GM19099 (cell line): ENCODE results near the gene ANKRD13A.

ENCODE experiments used
- POLR2A ChIP-seq: IDR thresholded peaks from 3 replicates; pipeline ENCODE4 v1.6.1; 2011; ENCODE audit warnings: low read depth; ENCODE audit not compliant: insufficient read length; ENCODE audit errors: extremely low read depth

ANKRD13A gene

DNA sequence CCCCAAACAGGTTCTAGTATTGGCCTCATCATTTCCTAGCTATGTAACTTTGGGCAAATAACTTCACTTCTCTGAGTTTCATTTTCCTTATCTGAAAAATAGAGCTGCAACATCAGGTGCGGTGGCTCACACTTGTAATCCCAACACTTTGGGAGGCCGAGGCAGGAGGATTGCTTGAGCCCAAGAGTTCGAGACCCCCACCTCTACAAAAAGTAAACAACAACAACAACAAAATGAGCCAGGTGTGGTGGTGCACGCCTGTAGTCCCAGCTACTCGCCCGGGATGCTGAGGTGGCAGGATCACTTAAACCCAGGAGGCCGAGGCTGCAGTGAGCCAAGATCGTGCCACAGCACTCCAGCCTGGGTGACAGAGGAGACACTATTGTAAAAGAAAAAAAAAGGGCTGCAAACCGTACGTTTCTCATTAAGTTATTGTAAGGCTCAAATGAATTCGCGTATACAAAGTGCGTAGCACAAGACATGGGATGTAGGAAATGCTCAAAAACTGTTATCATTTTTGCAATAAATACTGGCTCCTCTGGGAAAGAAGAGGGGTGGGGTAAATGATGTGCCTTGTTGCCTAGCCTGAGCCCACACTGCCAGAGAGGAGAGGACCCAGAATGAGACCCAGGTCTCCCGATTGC is 48.2 kb downstream of the ANKRD13A start:
- no peak for TF ChIP-seq POLR2A

DNA sequence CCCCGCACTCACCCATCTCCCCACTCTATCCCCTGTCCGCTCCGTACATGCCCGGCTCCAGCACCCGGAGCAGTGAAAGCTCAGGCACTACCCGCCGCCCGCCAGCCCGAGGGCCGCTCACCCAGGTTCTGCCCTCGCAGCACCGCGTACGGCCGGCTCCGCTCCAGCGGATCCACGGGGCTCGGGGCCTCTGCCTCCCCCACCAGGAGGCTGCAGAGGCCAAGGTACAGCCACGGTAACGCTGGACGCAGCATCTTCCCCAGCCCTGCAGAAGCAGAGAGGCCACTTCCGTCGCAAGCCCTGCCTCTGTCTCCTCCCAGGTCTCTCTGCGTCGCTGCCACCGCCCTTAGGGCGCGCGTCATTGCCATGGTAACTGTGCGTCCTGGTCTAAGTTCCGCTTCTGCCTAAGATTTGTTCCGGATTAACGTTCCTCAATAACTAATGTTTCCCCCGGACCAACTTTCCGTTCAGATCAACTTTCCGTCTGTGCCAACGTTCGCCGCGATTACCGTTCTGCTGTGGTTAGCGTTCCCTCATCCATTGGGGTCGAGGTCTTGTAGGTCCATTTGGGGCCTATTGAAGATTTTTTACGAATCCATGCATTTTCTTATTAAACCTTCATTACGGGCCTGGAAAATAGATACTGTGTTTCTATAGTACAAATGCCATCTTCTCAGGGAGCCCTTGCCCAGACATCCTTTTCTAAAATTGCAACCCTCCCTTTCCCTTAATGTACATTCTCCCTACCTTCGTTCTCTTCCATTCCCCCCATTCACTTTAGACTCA is 49.2 kb downstream of the ANKRD13A start, which contains the start of gene C12orf76:
Gene C12orf76, minus strand, starts transcription at position 281 of the 786 bp plus-strand sequence. Its CDS starts 27 bp downstream, at position 254.
- peak; percentile 82 for TF ChIP-seq POLR2A

DNA sequence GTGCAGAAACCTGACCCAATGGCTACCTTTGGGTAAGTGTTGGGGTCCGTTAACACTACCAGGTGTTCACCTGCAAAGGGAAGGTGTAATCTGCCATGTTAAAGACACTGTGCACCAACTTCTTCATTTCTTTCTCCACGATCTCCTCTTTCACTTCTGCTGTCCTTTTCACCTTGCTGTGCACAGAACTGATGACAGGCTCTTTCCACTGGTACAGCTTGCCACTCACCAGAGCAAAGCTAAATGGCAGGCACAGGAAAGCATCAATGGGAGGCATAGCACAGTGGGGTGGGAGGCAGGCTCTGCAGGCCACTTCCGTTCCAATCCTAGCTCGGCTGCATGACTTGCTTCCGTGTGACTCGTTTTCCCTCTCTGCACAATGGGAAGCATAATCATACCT is 51.7 kb downstream of the ANKRD13A start:
- no peak for TF ChIP-seq POLR2A

DNA sequence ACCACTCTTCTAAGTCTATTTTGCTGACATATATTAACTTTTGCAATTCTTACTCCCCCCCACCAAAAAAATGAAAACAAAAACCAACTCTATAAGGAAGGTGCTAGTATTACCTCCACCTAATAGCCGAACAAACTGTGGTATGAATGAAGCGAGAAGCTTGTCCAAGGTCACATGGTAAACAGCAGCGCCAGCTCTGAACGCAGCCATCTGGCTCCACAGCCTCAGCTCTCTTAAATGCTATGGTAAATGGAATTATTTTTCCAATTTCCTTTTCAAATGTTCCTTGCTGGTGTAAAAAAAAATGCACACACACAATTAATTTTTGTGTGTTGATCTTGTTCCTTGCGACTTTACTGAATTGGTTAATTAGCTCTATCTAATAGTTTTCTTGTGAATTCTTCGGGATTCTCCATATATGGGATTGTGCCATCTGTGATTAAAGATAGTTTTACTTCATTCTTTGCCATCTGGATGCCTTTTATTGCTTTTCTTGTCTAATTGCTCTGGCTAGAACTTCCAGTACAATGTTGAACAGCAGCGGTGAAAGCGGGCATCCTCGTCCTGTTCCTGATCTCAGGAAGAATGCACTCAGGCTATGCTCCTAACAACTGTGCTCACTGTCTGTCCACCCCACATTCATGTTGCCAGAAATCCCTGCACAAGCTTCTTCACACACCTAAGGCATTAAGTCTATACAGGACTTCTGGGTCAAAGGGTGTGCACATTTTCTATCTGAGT is 59.8 kb downstream of the ANKRD13A start:
- TF ChIP-seq POLR2A: no peak

DNA sequence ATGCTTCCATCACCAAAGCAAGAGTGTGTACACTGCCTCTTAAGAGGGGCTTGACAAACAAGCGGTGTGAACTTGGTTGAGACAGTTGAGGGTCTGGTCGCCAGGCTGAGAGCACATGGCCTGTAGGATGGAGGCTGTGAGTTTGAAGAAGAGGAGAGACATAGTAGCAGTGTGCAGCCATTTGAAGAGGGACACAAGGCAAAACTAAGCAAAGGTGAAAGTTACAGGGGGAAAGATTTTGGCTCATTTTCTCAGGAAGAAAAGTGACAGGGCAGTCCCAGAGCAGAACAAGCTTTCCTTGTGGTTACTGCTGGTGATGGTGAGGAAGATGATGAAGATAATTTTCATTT is 60.4 kb downstream of the ANKRD13A start:
- TF ChIP-seq POLR2A: no peak

DNA sequence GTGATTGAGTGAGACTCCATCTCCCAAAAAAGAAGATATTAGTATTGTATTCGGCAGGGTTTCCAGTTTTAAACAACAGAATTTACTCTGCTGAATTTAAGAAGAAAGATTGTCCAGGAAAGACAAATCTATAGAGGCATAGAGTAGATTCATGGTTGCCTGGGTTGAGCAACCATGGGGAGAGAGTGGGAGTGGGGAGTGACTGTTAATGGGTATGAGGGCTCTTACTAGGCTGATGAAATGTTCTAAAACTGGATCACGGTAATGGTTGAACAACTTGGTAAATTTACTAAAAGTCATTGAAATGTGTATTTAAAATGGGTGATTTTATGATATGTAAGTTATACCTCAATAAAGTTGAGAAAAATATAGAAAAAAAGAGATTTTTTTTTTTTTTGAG is 63.0 kb downstream of the ANKRD13A start:
- TF ChIP-seq POLR2A: no peak

DNA sequence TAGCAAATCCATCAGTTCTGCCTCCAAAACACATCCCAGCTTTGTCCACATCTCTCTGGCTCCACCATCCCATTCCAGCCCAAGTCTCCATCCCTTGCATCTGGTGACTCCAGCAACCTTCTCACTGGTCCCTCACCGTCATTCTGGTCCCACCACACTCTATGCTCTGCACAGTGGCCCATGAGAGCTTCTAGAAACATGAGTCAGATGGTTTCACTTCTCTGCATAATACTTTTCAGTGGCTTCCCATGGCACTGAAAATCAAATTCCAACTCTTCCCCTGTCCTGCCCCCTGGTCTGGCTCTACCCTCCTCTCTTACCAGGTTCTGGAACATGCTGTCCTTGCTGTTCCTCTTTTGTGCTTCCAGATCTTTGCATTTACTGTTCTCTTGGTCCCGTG is 66.3 kb downstream of the ANKRD13A start:
- no peak for TF ChIP-seq POLR2A

DNA sequence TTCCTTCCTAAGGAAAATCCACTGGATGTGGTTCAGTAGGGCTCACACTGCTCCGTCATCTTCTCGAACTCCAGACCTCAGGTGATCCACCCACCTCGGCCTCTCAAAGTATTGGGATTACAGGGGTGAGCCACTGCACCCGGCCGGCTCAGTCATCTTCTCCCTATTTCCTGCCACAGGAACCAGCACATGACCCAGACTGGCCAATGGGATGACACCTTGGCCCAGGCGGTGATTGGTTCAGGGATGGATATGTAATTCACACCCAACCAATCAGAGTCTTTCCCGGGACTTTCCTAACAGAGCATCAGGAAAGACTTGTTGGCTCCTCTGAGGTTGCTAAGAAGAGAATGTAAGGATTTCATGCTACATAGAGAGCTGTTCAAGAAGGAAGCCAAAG is 68.3 kb downstream of the ANKRD13A start:
- no peak for TF ChIP-seq POLR2A

DNA sequence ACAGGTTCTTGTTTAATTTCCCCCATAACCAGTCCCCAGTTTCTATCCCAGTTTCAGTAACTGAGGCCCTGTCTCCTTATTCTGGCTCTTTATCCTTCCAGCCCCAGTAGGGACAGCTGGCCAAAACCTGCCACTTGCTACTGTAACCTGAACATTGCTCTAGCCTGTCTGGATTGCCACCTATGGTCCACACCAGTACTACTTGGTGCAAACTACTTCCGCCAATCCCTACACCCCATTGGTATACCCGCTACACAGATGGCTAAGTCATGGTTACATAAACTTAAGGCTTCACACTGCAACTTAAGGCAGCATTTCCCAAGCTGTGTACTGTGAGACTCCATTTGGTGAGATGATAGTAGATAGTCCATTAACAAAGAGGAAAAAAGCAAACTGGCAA is 69.4 kb downstream of the ANKRD13A start:
- no peak for TF ChIP-seq POLR2A

DNA sequence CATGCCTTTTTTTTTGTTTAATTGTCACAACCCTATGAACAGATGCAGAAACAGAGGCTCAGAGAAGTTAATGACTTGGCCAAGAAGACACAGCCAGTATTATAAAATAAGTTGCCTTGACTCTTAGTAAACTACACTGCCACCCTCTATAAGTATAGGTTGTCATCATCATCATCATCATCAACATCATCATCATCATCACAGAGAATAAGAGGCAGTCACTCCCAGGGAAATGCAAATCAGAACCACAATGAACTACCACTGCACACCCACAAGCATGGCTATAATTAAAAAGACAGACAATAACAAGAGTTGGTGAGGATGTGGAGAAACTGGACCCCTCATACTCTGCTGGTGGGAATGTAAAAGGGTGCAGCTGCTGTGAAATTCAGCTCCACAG is 72.3 kb downstream of the ANKRD13A start:
- TF ChIP-seq POLR2A: no peak

DNA sequence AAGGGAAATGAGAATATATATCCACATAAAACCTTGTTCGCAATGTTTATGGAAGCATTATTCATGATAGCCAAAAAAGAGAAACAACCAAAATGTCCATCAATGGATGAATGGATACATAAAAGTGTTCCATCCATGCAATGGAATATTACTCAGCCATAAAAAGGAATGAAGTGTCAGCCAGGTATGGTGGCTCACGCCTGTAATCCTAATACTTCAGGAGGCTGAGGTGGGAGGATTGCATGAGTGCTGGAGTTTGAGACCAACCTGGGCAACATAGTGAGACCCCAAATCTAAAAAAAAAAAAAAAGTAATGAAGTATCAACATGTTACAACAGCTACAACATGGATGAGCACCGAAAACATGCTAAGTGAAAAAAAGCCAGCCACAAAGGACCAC is 72.7 kb downstream of the ANKRD13A start:
- no peak for TF ChIP-seq POLR2A

DNA sequence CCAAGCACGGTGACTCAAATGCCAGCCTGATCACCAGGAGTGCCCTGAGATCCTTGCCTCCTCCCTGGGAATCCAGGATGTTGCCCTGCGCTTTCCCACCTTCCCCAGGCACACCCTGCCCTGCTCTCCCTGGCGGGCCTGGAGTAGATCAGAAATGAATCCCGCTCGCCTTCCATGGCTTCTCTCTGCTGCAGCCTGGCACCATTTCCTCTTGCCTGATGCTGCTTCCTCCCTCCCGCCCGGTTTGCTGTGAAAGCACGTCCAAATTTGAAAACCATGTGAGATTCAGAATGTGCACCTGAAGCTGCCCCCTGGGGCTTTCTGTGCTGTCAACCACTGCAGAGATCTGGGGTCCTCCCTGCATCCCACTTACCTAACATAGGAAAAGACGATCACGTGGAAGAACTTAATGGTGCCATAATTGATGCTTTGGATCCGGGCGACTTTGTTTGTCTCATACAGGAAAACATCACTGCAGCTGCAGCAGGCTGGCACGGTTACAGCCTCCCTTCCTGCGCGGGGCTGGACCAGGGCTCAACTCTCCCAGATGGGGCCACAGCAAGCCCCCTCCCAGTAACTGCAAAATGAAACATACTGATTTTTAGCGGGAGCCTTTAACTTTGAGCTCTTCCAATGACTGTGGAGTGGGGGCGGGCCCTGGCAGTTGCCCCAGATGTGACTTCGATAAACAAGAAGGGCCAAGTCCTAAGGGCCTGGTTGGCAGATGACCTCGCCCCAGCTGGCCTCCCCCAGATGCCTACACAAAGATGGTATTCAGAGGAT is 74.0 kb downstream of the ANKRD13A start:
- no peak for TF ChIP-seq POLR2A

DNA sequence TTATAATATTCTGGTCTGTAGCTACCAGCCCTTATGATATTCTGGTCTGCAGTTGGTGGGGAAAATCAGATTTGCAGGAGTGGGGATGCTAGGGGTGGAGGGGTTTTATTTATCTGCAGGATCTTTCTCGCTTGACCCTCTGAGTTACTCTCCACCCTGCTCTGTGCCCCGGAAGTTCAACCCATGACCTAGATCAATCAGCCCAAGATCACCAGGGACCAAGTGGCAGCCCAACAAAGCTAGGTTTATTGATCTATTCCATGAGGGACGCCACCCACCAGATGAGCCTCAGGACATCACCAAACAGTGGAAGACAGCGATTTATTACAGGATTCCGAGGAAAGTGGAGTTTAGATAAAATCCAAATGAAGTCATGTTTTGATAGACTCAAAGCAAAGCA is 74.9 kb downstream of the ANKRD13A start:
- TF ChIP-seq POLR2A: no peak

DNA sequence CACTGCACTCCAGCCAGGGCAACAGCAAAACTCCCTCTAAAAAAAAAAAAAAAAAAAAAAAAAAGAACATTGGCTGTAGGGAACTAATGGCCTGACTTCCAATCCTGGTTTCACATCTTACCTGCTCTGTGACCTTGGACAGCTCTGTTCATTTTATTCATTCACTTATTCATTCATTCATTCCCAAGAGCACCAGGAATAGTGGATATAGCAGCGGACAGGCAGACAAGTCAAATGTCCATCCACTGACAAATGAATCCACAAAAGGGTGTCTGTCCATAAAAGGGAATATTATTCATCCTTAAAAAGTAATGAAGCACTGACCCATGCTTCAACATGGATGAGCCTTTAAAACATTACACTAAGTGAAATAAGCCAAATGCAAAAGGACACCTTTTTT is 76.7 kb downstream of the ANKRD13A start:
- no peak for TF ChIP-seq POLR2A

DNA sequence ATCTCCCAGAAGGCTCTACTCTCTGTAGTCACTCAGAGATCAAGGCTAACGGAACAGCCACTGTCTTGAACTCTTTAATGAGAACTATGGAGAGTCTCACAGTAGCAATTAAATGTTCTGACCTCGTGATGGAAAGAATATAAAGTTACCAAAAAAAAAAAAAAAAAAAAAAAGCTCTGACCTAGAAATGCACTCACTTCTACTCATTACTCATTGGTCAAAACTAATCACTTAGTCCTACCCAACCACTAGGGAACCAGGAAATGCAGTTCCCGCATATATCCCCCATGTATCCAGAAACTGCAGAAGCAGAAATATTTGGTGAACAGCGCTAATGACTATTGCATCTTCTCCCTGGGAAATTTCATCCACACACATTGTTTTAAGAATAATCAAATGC is 78.6 kb downstream of the ANKRD13A start:
- no peak for TF ChIP-seq POLR2A
